ENCODE measurements around the gene MPZ. TPM values are rescaled to one million over a fixed set of nuclear protein-coding genes. Genes with fewer than 3 reads are reported as not detected.
A peak's percentile ranks its signal among the peaks of the same experiment; 100 is the strongest.

MPZ gene
- total and polyA plus RNA-seq, 9 of the 15 experiments (the other 6 are each of a cell fraction or from before 2014, with no cell fraction given): 0.22 to 16.6 (median 10.9) TPM

GRCh38 chr1:161304927-161305866 lies 4.6 kb downstream of the MPZ start (continued):
- TF ChIP-seq ATF3 (IDR thresholded peaks at IDR 0.05) (peak; percentile 81), ATF3 (CRISPR knock-in tag; conservative IDR thresholded peaks at IDR 0.05) (no peak)

- Histone ChIP-seq H3K9me3 (replicated peaks; ENCODE audit: control insufficient read depth, insufficient read depth, low read depth, low read length) (no peaks in the 10 kb centered on the region), H3K4me1 (replicated peaks in 1 of 2; ENCODE audit: control insufficient read depth in 2 of 2, insufficient read depth in 2 of 2, low read length in 2 of 2) (peaks cover 7 to 11% of the 10 kb centered on the region in 2 experiments), H3K79me2 (ENCODE audit: control insufficient read depth, insufficient read depth, low read length) (peaks cover 18% of the 10 kb centered on the region), H3K4me3 (no peak overlapping the region), H2AFZ (ENCODE audit: low read depth, low read length) (no peak overlapping the region), H3K9ac (ENCODE audit: insufficient read depth in 1 of 2, low read depth in 2 of 2, low read length in 2 of 2) (no peak overlapping the region), H3K36me3 (ENCODE audit: control insufficient read depth, insufficient read depth, low read length) (peaks cover 16% of the 10 kb centered on the region), H3K27me3 (ENCODE audit: control insufficient read depth in 2 of 2, insufficient read depth in 2 of 2, low read length in 2 of 2) (no peaks in the 10 kb centered on the region), H3K9me1 (ENCODE audit: control insufficient read depth, insufficient read depth, low read length) (no peaks in the 10 kb centered on the region), H3K4me2 (ENCODE audit: insufficient read depth, low read length) (no peak overlapping the region), H4K20me1 (replicated peaks; ENCODE audit: control insufficient read depth, insufficient read depth, low read length) (no peaks in the 10 kb centered on the region), H3K27ac (ENCODE audit: extremely low read depth, low read depth, low read length) (no peak overlapping the region)
- WGBS (ENCODE audit: insufficient coverage, low coverage, missing lambda C conversion rate): 79% methylated on average over 4 of the region's 4 CpGs
- FAIRE-seq (no peak), ATAC-seq (no peak), DNase-seq (ENCODE audit: extremely low read depth in 1 of 4, low spot score in 3 of 4) (no peak)
- intact Hi-C loops (cut with micrococcal nuclease): no loop called here
- no TSS peak for BruUV-seq (replicated peaks)
- in situ Hi-C loops (cut with MboI): no loop called here
- CTCF ChIA-PET (ENCODE audit: low intra/inter-chr PET ratio): no interaction called here
- peak; percentile 71; the same call in 1 of the 2 replicates for TF ChIP-seq MAFG (tag; conservative IDR thresholded peaks at IDR 0.05)
- no peak for TF ChIP-seq NR3C1 (CRISPR knock-in tag; IDR thresholded peaks at IDR 0.05)
- peak; percentile 82 for TF ChIP-seq MAFF (IDR thresholded peaks at IDR 0.05; ENCODE audit: low read length)
- peak; percentile 78 for TF ChIP-seq MAFK (IDR thresholded peaks at IDR 0.05; ENCODE audit: low read length)
- peak; percentile 86 for TF ChIP-seq C11orf30 (IDR thresholded peaks at IDR 0.05; ENCODE audit: low read depth)
- peak; percentile 90 for TF ChIP-seq ZNF316 (IDR thresholded peaks at IDR 0.05)
- POLR2A ChIA-PET: interaction anchor here (0.9 to 1.2 kb wide), 2 partner anchors 14 to 132 kb away, joined by 3 read pairs; partner anchors contain the start of gene SDHC
Observed at GRCh38 chr1:161300478-161300877, 9.3 kb downstream of the MPZ start.
